Ishikawa (cell line): Measurements from ENCODE around the gene CNTNAP2.

Source experiments
- CEBPB ChIP-seq: IDR thresholded peaks from 2 replicates; pipeline ENCODE4 v1.6.1; 2012
- CREB1 ChIP-seq: IDR thresholded peaks from 2 replicates; pipeline ENCODE4 v1.6.1; 2012; ENCODE audit warnings: low read depth
- EP300 ChIP-seq: IDR thresholded peaks from 2 replicates; pipeline ENCODE4 v1.6.1; 2012; ENCODE audit warnings: borderline replicate concordance
- FOXM1 ChIP-seq: IDR thresholded peaks from 2 replicates; pipeline ENCODE4 v1.6.1; 2012; ENCODE audit warnings: low read depth, borderline replicate concordance
- MAX ChIP-seq: IDR thresholded peaks from 2 replicates; pipeline ENCODE4 v1.6.1; 2012
- NFIC ChIP-seq: IDR thresholded peaks from 2 replicates; pipeline ENCODE4 v1.6.1; 2012
- RAD21 ChIP-seq: IDR thresholded peaks from 2 replicates; pipeline ENCODE4 v1.6.1; 2012; ENCODE audit warnings: low read depth
- REST ChIP-seq: IDR thresholded peaks from 2 replicates; pipeline ENCODE4 v1.6.1; 2012; ENCODE audit warnings: low read depth, mild to moderate bottlenecking
- TAF1 ChIP-seq: IDR thresholded peaks from 2 replicates; pipeline ENCODE4 v1.6.1; 2012; ENCODE audit warnings: low read depth, mild to moderate bottlenecking
- TEAD4 ChIP-seq: IDR thresholded peaks from 2 replicates; pipeline ENCODE4 v1.6.1; 2012
- USF1 ChIP-seq: IDR thresholded peaks from 2 replicates; pipeline ENCODE4 v1.6.1; 2012
- YY1 ChIP-seq: IDR thresholded peaks from 2 replicates; pipeline ENCODE4 v1.6.1; 2012; ENCODE audit warnings: low read depth
- ZBTB7A ChIP-seq: IDR thresholded peaks from 2 replicates; pipeline ENCODE4 v1.6.1; 2012; ENCODE audit warnings: low read depth

- TF ChIP-seq RAD21 (no peak), YY1 (no peak), REST (no peak), MAX (no peak), EP300 (no peak), NFIC (no peak), FOXM1 (no peak), CREB1 (no peak), CEBPB (no peak), ZBTB7A (no peak), USF1 (no peak), TEAD4 (no peak), TAF1 (no peak)
Measured at GRCh38 chr7:147173883-147174282, 1057.3 kb downstream of the CNTNAP2 start.
